Measurements from ENCODE around the gene ALKBH1.

GRCh38 chr14:77654001-77654441 lies 53.8 kb downstream of the ALKBH1 start:
- TF ChIP-seq, protein P1, sequence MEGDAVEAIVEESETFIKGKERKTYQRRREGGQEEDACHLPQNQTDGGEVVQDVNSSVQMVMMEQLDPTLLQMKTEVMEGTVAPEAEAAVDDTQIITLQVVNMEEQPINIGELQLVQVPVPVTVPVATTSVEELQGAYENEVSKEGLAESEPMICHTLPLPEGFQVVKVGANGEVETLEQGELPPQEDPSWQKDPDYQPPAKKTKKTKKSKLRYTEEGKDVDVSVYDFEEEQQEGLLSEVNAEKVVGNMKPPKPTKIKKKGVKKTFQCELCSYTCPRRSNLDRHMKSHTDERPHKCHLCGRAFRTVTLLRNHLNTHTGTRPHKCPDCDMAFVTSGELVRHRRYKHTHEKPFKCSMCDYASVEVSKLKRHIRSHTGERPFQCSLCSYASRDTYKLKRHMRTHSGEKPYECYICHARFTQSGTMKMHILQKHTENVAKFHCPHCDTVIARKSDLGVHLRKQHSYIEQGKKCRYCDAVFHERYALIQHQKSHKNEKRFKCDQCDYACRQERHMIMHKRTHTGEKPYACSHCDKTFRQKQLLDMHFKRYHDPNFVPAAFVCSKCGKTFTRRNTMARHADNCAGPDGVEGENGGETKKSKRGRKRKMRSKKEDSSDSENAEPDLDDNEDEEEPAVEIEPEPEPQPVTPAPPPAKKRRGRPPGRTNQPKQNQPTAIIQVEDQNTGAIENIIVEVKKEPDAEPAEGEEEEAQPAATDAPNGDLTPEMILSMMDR (conservative IDR thresholded peaks at IDR 0.05) = no peak
- no peak for TF ChIP-seq EZH2 (IDR thresholded peaks at IDR 0.05; ENCODE audit: low read depth)
